ELF-1 (cell line): Measurements from ENCODE around the gene SSTR1.
"Not testable (repeated sequence)": the region's sequence is repeated elsewhere in the genome, so short reads cannot be mapped to it uniquely, and the experiment has no call there.

Experiments used
- DNase-seq: peaks from one replicate; pipeline ENCODE4 v3.0.0-alpha.2; 2016; ENCODE audit warnings: low read depth, low spot score

The SSTR1 gene

GRCh38 chr14:38207736-38208617, at the start of gene SSTR1:
TSS of gene SSTR1 (plus strand) at chr14:38207904. CDS start at chr14:38209390, 1,486 bp downstream.
- peak; percentile 45 for DNase-seq

GRCh38 chr14:38158468-38158867, 49.2 kb upstream of the SSTR1 start:
- DNase-seq, result no peak

- DNase-seq, result no peak
Measured at GRCh38 chr14:38168416-38168815, 39.3 kb upstream of the SSTR1 start.

- DNase-seq, result no peak
Measured at GRCh38 chr14:38171197-38171596, 36.5 kb upstream of the SSTR1 start.

DNA sequence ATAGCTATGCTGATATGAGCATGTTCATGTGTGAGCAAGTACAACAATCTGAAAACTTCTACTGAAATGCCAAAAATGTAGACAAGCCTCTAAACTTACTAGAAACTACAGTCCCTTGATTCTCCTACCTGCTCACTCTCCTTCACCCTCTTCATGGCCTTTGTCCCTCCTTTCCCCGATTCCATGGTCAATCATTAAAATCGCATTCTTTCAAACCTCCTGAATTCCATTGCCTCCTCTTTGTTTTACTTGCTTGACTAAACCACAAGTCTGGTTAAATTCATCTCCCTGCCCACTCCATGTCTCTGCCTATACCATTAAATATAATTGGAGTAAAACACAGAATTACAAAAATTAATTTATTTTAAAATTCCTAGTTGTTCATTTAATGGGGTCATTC, 33.0 kb upstream of the SSTR1 start:
- no peak for DNase-seq

- DNase-seq, result no peak
Measured at GRCh38 chr14:38175658-38176057, 32.0 kb upstream of the SSTR1 start.

DNA sequence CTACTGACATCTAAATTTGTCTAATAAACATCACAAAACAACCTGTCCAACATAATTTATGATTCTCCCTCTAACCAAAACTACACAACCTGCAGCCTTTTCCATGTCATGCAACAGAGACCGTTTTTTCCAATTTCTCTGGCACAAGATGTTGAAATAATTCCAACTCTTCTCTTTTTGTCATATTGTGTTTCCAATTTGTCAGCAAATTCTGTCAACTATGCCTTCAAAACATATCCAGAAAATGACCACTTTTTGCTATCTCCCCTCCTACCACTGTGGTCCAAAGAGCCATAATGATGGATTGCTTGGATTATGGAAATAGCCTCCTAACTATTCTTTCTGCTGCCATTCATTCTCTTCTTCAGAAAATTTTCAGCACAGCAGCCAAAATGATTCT, 31.3 kb upstream of the SSTR1 start:
- no peak for DNase-seq

- no peak for DNase-seq
Measured at GRCh38 chr14:38184132-38184531, 23.6 kb upstream of the SSTR1 start.

GRCh38 chr14:38185671-38186070, 22.0 kb upstream of the SSTR1 start:
- no peak for DNase-seq

DNA sequence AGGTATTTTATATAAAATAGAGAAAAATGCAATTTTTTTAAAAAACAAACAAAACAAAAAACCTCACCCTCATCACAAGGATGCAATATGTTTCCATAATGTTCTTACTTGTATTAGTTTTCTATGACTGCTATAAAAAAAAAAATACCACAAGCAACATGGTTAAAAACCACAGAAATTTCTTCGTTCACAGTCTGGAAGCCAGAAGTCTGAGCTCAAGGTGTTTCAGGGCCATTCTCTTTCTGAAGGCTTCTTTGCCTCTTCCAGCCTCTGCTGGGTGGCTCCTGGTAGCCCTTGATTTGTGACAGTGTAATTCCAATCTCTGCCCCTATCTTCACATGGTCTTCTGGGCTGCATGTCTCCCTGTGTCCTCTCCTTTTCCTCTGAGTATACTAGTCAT, 21.5 kb upstream of the SSTR1 start:
- no peak for DNase-seq

- DNase-seq, result no peak
Measured at GRCh38 chr14:38187528-38187927, 20.2 kb upstream of the SSTR1 start.

GRCh38 chr14:38189930-38190726, 17.6 kb upstream of the SSTR1 start:
- DNase-seq, result peak; percentile 31

DNA sequence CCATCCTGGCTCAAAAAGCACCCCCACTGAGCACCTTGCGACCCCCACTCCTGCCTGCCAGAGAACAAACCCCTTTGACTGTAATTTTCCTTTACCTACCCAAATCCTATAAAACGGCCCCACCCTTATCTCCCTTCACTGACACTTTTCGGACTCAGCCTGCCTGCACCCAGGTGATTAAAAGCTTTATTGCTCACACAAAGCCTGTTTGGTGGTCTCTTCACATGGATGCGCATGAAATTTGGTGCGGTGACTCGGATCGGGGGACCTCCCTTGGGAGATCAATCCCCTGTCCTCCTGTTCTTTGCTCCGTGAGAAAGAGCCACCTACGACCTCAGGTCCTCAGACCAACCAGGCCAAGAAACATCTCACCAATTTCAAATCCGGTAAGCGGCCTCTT, 16.9 kb upstream of the SSTR1 start:
- not testable (repeated sequence) for DNase-seq

DNA sequence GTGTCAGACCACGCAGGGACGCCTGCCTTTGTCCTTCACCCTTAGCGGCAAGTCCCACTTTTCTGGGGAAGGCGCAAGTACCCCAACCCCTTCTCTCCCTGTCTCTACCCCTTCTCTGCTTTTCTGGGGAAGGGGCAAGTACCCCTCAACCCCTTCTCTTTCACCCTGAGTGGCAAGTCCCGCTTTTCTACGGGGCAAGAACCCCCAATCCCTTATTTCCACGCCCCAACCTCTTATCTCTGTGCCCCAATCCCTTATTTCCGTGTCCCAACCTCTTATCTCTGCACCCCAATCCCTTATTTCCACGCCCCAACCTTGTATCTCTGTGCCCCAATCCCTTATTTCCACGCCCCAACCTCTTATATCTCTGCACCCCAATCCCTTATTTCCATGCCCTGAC, 16.2 kb upstream of the SSTR1 start:
- DNase-seq, result not testable (repeated sequence)

GRCh38 chr14:38197001-38197783, 10.5 kb upstream of the SSTR1 start:
- no peak for DNase-seq

DNA sequence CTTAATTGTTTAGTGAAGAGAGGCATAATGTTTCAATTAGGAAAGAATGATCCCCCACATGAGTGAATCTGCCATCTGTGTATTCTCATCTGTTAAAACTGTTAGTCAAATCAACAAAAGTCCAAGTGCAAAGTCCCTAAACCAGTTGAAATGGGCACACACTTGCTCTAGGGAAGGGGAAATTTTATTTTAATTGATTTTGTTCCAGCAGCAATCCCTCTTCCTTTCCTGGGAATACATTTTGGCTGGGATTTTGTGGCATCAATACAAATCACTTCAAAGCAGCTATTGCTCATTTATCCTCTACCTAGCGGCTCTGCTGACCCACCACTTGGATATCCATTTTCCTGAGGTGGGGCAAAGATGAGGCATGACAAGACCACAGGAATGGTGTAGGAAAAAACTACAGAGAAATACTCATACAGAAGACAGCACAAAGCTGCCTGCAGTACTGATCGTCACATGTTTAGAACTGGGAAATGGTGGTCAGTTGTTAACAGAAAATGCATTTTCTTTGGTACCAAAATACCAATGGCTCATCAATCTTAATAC, 9.8 kb upstream of the SSTR1 start:
- no peak for DNase-seq

DNA sequence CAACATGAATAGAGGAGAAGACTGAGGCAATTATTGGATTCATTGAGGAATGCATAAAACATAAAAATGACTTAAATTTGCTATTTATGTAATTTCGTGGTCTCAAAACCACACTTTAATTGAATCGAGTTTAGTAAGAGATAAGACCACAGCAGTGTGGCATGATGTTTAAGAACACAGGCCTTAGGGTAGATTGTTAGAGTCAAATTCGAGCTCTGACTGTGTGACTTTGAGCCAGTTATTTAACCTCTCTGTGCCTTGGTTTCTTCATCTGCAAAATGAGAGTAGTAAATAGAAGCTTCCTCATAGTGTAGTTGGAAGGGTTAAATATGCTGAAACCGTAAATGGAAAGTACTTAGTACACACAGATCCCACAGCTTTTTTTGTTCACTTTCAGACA, 9.3 kb upstream of the SSTR1 start:
- DNase-seq, result no peak

DNA sequence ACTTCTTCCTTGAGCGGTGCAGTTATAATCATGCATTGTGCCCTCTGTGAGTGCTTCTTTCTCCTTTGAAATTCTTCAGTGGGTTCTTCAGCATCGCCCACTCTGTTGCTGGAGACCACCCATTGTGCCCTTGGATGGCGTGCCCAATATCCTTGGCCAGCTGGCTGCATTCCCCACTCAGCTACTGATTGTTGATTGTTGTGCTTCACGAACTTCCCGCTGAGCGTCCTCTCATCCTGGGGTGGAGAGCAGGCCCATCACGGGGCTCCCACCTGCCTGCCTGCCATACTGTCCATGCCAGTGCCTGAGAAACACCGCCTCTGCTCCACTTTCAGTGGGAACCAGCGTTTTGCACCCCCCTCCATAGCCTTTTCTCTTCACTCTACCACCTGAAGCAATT, 8.6 kb upstream of the SSTR1 start:
- DNase-seq, result no peak

GRCh38 chr14:38199739-38200138, 8.0 kb upstream of the SSTR1 start:
- no peak for DNase-seq

DNA sequence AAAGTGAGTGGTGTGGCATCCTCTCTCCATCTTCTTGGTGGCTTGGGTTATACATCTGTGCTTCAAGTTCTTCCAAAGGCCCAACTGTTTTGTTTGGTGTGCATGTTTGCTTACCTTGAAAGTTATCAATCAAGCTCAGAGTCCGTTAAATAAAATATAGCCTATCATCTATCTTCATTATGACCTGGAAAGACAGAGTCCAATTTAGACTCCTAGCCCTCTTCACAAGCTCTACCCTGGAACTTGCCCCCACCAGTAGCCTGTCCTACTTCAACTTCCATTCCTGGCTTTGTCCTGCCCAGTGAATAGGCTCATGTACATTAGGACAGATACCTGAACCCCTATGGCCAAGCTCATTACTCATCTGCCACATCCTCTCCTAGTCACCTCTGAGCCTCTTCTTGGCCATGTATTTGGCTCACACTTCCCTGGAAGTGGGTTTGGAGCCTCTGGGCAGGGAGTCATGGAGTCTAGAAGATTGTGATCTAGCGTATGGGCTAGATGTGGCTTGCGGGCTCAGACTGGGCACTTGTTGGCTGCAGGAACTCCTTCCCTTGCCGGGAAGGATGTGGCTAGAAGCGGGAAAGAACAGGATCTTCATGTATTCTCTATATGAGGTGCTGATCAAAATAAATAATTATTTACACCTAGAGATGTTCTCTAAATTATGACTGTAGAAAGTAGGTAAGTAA, 6.4 kb upstream of the SSTR1 start:
- DNase-seq, result no peak
